ENCODE results near the gene GRIN2A. TPM values are rescaled to one million over a fixed set of nuclear protein-coding genes. Genes with fewer than 3 reads are reported as not detected.

GRIN2A gene
- total RNA-seq, 1 donor from 2014 or later: not detected

DNA sequence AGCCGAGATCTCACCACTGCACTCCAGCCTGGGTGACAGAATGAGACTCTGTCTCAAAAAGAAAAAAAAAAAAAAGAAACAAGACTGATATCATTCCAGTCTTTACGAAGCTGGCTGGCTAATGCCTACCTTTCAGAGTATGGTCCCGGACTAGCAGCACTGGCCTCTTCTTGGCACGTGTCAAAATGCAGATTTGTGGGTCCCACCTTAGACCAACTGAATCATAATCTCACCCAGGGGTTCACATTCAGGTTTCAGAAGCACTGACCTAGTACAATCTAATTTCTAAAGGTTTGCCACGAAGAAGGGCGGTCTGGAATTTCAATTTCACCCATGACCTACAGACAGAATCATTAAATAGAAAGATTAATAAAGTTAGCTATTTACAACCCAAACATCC is 43.4 kb upstream of the GRIN2A start:
- H3K27me3 ChIP-seq (ENCODE audit: control insufficient read depth, insufficient read depth, low read length): no peaks in the 10 kb centered on the region
- FAIRE-seq (no peak), DNase-seq (ENCODE audit: low read depth) (no peak)
- no peak overlapping the region for H3K4me3 ChIP-seq (ENCODE audit: low read depth, low read length)
- TF ChIP-seq, protein P1, sequence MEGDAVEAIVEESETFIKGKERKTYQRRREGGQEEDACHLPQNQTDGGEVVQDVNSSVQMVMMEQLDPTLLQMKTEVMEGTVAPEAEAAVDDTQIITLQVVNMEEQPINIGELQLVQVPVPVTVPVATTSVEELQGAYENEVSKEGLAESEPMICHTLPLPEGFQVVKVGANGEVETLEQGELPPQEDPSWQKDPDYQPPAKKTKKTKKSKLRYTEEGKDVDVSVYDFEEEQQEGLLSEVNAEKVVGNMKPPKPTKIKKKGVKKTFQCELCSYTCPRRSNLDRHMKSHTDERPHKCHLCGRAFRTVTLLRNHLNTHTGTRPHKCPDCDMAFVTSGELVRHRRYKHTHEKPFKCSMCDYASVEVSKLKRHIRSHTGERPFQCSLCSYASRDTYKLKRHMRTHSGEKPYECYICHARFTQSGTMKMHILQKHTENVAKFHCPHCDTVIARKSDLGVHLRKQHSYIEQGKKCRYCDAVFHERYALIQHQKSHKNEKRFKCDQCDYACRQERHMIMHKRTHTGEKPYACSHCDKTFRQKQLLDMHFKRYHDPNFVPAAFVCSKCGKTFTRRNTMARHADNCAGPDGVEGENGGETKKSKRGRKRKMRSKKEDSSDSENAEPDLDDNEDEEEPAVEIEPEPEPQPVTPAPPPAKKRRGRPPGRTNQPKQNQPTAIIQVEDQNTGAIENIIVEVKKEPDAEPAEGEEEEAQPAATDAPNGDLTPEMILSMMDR (IDR thresholded peaks at IDR 0.05; ENCODE audit: insufficient read depth, low read length, severe bottlenecking): no peak
- no peaks in the 10 kb centered on the region for H3K36me3 ChIP-seq (ENCODE audit: control insufficient read depth, insufficient read depth, low read length)

DNA sequence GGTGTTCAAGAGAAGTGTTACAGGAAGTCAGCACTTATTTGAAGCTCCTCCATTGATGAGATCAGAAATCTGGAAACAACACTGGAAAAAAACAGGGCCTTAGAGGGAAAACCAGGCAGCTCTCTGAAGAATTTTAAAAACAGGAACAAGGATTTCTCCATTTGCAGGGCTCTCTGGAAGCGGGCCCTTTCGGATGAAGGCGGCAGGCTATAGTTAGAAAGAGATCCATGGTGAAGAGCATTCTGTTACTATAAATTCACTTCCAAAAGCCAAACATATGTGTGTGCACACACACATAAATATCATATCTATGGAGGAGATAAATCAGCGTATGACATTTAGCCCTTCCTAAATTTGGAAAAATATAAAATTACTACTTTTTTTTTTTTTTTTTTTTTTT is 42.6 kb upstream of the GRIN2A start:
- H3K36me3 ChIP-seq (ENCODE audit: control insufficient read depth, insufficient read depth, low read length): no peaks in the 10 kb centered on the region
- TF ChIP-seq, protein P1 (IDR thresholded peaks at IDR 0.05; ENCODE audit: insufficient read depth, low read length, severe bottlenecking): no peak
- FAIRE-seq (no peak), DNase-seq (ENCODE audit: low read depth) (no peak)
- no peak overlapping the region for H3K4me3 ChIP-seq (ENCODE audit: low read depth, low read length)
- H3K27me3 ChIP-seq (ENCODE audit: control insufficient read depth, insufficient read depth, low read length): no peaks in the 10 kb centered on the region

DNA sequence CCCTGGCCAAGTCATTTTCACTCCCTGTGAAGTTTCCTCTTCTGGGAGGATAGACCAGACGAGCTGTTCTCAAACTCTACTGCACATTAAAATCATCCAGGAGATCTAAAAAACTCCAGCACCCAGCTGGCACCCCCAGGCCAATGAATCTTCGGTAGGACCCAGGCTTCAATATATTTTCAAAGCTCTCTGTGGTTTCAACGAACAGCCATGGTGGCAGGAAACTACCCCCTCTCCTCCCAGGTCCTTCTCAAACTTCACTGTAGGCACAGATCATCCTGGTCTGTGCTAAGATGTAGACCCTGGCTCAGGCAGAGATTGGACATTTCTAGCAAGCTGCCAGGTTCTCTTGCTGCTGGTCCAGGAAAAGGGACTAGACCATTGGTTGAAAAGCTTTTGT is 38.7 kb upstream of the GRIN2A start:
- TF ChIP-seq, protein P1 (IDR thresholded peaks at IDR 0.05; ENCODE audit: insufficient read depth, low read length, severe bottlenecking): no peak
- Histone ChIP-seq H3K4me3 (ENCODE audit: low read depth, low read length) (no peak overlapping the region), H3K36me3 (ENCODE audit: control insufficient read depth, insufficient read depth, low read length) (no peaks in the 10 kb centered on the region), H3K27me3 (ENCODE audit: control insufficient read depth, insufficient read depth, low read length) (no peaks in the 10 kb centered on the region)
- FAIRE-seq (no peak), DNase-seq (ENCODE audit: low read depth) (no peak)

DNA sequence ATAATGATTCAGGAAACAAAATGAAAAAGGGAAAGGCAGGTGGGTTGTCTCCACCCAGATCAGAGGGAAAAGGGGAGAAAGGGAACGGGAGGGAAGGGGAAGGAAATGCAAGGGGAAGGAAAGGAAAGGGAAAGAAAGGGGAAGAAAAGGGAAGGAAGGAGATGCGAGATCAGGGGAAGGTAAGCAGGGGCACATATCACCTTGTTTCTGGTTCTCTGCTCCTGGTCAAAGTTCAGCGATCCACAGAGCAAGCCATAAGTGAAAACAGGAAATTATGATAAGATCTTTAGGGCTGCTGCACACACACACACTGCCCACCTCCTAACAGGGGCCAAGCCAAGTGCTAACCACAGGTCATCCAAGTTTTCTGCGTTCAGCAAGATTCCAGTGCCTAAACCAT is 37.5 kb upstream of the GRIN2A start:
- H3K27me3 ChIP-seq (ENCODE audit: control insufficient read depth, insufficient read depth, low read length): no peaks in the 10 kb centered on the region
- no peaks in the 10 kb centered on the region for H3K36me3 ChIP-seq (ENCODE audit: control insufficient read depth, insufficient read depth, low read length)
- no peak for DNase-seq (ENCODE audit: low read depth)
- no peak for FAIRE-seq
- TF ChIP-seq, protein P1 (IDR thresholded peaks at IDR 0.05; ENCODE audit: insufficient read depth, low read length, severe bottlenecking): no peak
- H3K4me3 ChIP-seq (ENCODE audit: low read depth, low read length): no peak overlapping the region

DNA sequence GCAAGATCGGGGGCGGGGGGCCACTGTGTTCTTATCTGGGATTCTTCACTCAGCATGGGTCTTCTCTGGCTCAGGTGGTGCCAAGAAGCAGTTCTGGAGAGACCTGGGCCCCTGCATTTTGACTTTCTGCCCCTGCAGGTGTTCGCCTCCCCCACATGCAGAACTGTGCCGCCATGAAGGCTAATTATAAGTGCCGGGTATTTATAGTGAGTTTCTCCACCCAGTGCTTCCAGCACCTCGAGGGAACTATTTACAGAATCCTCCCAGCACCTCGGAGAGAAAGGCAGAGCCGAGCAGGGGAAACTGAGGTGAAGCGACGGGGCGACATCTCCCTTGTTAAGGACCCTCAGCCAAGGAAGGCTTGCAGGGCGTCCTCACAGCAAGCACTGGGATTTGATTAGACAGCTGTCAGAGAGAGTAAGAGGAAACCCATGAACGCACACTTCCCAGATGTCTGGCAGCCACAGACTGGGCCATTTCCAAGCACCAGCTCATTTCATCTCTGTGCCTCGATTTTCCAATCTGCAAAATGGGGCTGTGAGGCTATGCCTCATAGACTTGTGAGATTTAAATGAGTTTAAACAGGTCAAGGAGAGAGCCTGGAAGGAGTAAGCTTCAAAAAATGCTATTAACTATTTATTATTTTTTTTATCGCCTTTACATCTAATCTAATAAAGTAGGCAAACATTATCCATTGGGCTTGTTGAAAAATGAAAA is 36.4 kb upstream of the GRIN2A start:
- Histone ChIP-seq H3K4me3 (ENCODE audit: low read depth, low read length) (no peak overlapping the region), H3K27me3 (ENCODE audit: control insufficient read depth, insufficient read depth, low read length) (no peaks in the 10 kb centered on the region), H3K36me3 (ENCODE audit: control insufficient read depth, insufficient read depth, low read length) (no peaks in the 10 kb centered on the region)
- DNase-seq (ENCODE audit: low read depth): no peak
- TF ChIP-seq, protein P1 (IDR thresholded peaks at IDR 0.05; ENCODE audit: insufficient read depth, low read length, severe bottlenecking): no peak
- FAIRE-seq: no peak

DNA sequence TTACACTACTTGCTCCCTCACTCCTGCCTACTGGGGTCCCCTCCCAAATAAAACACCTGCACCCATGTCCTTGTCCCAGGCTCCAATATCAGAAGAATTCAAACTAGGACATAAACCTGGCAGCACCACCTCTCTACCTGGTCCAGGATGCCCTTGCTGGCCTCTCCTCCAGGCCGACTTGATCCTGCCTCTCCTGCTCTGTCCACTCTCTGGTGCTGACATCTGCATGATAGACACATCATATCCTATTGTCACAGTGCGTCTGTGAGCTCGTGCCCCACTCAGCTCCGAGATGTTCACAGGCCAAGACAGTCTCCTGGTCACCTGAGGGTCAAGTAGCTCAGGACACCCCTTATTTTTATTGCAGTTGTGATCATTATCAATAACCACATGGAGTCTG is 31.5 kb upstream of the GRIN2A start:
- H3K4me3 ChIP-seq (ENCODE audit: low read depth, low read length): no peak overlapping the region
- DNase-seq (ENCODE audit: low read depth): no peak
- H3K36me3 ChIP-seq (ENCODE audit: control insufficient read depth, insufficient read depth, low read length): no peaks in the 10 kb centered on the region
- FAIRE-seq: no peak
- TF ChIP-seq, protein P1 (IDR thresholded peaks at IDR 0.05; ENCODE audit: insufficient read depth, low read length, severe bottlenecking): no peak
- H3K27me3 ChIP-seq (ENCODE audit: control insufficient read depth, insufficient read depth, low read length): no peaks in the 10 kb centered on the region

Measured in bronchial epithelial cell (primary cell).